H1 (cell line): ENCODE data around the gene TSPOAP1. TPM values are rescaled to one million over a fixed set of nuclear protein-coding genes. Genes with fewer than 3 reads are reported as not detected.

Source experiments
- CTCF ChIA-PET: fragments of 300-600 bp; sonication (Branson Sonifier 250); formaldehyde crosslinking; loops from one replicate; lab custom pipeline; 2021; ENCODE audit not compliant: partially characterized antibody; lab: Charles Lee
- POLR2A ChIA-PET: fragments of 300-600 bp; sonication (Branson Sonifier 250); formaldehyde crosslinking; loops from one replicate; lab custom pipeline; 2021; ENCODE audit warnings: inconsistent platforms; ENCODE audit not compliant: partially characterized antibody; lab: Charles Lee
- DNase-seq, 2 experiments: peaks; one replicate each; pipeline versions ENCODE4 v3.0.0 to v3.0.0-alpha.2; 2010 to 2022; ENCODE audit warnings: low spot score in 2 of 2, low read depth in 1 of 2, mixed read lengths in 1 of 2
- FAIRE-seq: peaks from 2 replicates; lab custom pipeline; 2011; peaks lifted over from hg19 to GRCh38; lab: Jason Lieb, UNC
- H2AFZ ChIP-seq: 2 replicates; pipeline ENCODE4 v1.8.1; 2012; ENCODE audit warnings: low read length, inconsistent platforms
- H2AK5ac ChIP-seq: 2 replicates; pipeline ENCODE4 v1.6.1; 2013; ENCODE audit warnings: low read depth, low read length
- H2BK120ac ChIP-seq: replicated peaks from 2 replicates; pipeline ENCODE3; 2013; ENCODE audit warnings: low read depth, low read length, inconsistent platforms
- H2BK12ac ChIP-seq: 2 replicates; pipeline ENCODE4 v1.6.1; 2013; ENCODE audit warnings: low read depth, low read length
- H2BK15ac ChIP-seq: 2 replicates; pipeline ENCODE4 v1.6.1; 2013; ENCODE audit warnings: low read length
- H2BK20ac ChIP-seq: 2 replicates; pipeline ENCODE4 v1.6.1; 2013; ENCODE audit warnings: low read length
- H2BK5ac ChIP-seq: 2 replicates; pipeline ENCODE4 v1.6.1; 2013; ENCODE audit warnings: low read depth, low read length
- H3K14ac ChIP-seq: 2 replicates; pipeline ENCODE4 v1.6.1; 2013; ENCODE audit warnings: inconsistent platforms; ENCODE audit not compliant: insufficient read length
- H3K18ac ChIP-seq: 2 replicates; pipeline ENCODE4 v1.6.1; 2013; ENCODE audit warnings: low read length; ENCODE audit errors: extremely low read depth
- H3K23ac ChIP-seq: 2 replicates; pipeline ENCODE4 v1.6.1; 2013; ENCODE audit warnings: inconsistent platforms; ENCODE audit not compliant: insufficient read length
- H3K23me2 ChIP-seq: 2 replicates; pipeline ENCODE4 v1.6.1; 2013; ENCODE audit warnings: low read depth, low read length
- H3K27ac ChIP-seq: 2 replicates; pipeline ENCODE4 v1.6.1; 2011; ENCODE audit warnings: low read depth, low read length, inconsistent platforms
- H3K27me3 ChIP-seq, 4 experiments: replicated peaks in 1 of 4; 1 replicate in 1 of 4; 2 replicates in 3 of 4; pipeline versions ENCODE4 v1.6.1 to v1.8.1; 2011 to 2013; ENCODE audit warnings: low read length in 3 of 4, mild to moderate bottlenecking in 3 of 4, inconsistent platforms in 2 of 4, mixed read lengths in 2 of 4, moderate library complexity in 1 of 4; ENCODE audit not compliant: control insufficient read depth in 3 of 4, insufficient read depth in 3 of 4; ENCODE audit errors: extremely low read depth in 1 of 4
- H3K36me3 ChIP-seq, 4 experiments: 2 replicates each; pipeline versions ENCODE4 v1.6.1 to v1.8.1; 2011 to 2013; ENCODE audit warnings: mild to moderate bottlenecking in 4 of 4, low read length in 3 of 4, moderate library complexity in 2 of 4, control low read depth in 1 of 4, inconsistent platforms in 1 of 4; ENCODE audit not compliant: insufficient read depth in 4 of 4, control insufficient read depth in 2 of 4
- H3K4ac ChIP-seq: replicated peaks from 2 replicates; pipeline ENCODE3; 2013; ENCODE audit warnings: low read length, low read depth, mixed read lengths, inconsistent platforms; ENCODE audit not compliant: insufficient read length
- H3K4me1 ChIP-seq, 4 experiments: replicated peaks in 1 of 4; 1 replicate in 1 of 4; 2 replicates in 3 of 4; pipeline versions ENCODE4 v1.6.1 to v1.8.1; 2011 to 2013; ENCODE audit warnings: low read length in 3 of 4, inconsistent platforms in 2 of 4, mixed read lengths in 1 of 4; ENCODE audit not compliant: insufficient read depth in 4 of 4, control insufficient read depth in 3 of 4
- H3K4me2 ChIP-seq, 2 experiments: 2 replicates each; pipeline versions ENCODE4 v1.6.1 to v1.8.1; 2011 to 2013; ENCODE audit warnings: low read depth in 2 of 2, low read length in 2 of 2, control low read depth in 1 of 2, inconsistent platforms in 1 of 2, mild to moderate bottlenecking in 1 of 2; ENCODE audit not compliant: insufficient read depth in 1 of 2
- H3K4me3 ChIP-seq, 4 experiments: fragments of 200-600, 300-600 bp in 1 of 4; sonication (generic), shearing (Covaris generic), sonication (Bioruptor Twin) in 1 of 4; 2 replicates each; pipeline versions ENCODE4 v1.5.1 to v1.8.1; 2011 to 2016; ENCODE audit warnings: low read length in 4 of 4, low read depth in 3 of 4, control low read depth in 2 of 4, inconsistent platforms in 2 of 4, mild to moderate bottlenecking in 2 of 4, mixed read lengths in 1 of 4, moderate library complexity in 1 of 4; ENCODE audit not compliant: insufficient read depth in 2 of 4; ENCODE audit errors: extremely low read depth in 1 of 4
- H3K56ac ChIP-seq: replicated peaks from 2 replicates; pipeline ENCODE3; 2013; ENCODE audit warnings: low read depth, mild to moderate bottlenecking, mixed read lengths, low read length, inconsistent platforms; ENCODE audit not compliant: insufficient read length
- H3K79me1 ChIP-seq: 2 replicates; pipeline ENCODE4 v1.6.1; 2013; ENCODE audit warnings: low read depth, low read length, control low read depth
- H3K79me2 ChIP-seq, 2 experiments: 2 replicates each; pipeline versions ENCODE4 v1.6.1 to v1.8.1; 2012 to 2013; ENCODE audit warnings: low read length in 2 of 2, mild to moderate bottlenecking in 2 of 2, inconsistent platforms in 1 of 2; ENCODE audit not compliant: insufficient read depth in 2 of 2, control insufficient read depth in 1 of 2
- H3K9ac ChIP-seq, 4 experiments: replicated peaks in 1 of 4; 1 replicate in 1 of 4; 2 replicates in 3 of 4; pipeline versions ENCODE4 v1.6.1 to v1.8.1; 2011 to 2013; ENCODE audit warnings: low read depth in 3 of 4, low read length in 3 of 4, control low read depth in 2 of 4, mild to moderate bottlenecking in 2 of 4, moderate library complexity in 2 of 4, inconsistent platforms in 1 of 4; ENCODE audit errors: extremely low read depth in 1 of 4
- H3K9me3 ChIP-seq, 2 experiments: 2 replicates each; pipeline versions ENCODE4 v1.6.1 to v1.8.1; 2012 to 2013; ENCODE audit warnings: mild to moderate bottlenecking in 2 of 2, moderate library complexity in 2 of 2, control low read depth in 1 of 2, inconsistent platforms in 1 of 2, low read depth in 1 of 2, low read length in 1 of 2, mixed read lengths in 1 of 2; ENCODE audit not compliant: insufficient read depth in 2 of 2
- H4K20me1 ChIP-seq, 2 experiments: replicated peaks in 1 of 2; 2 replicates each; pipeline versions ENCODE3 to v1.8.1; 2011 to 2013; ENCODE audit warnings: inconsistent platforms in 2 of 2, low read length in 2 of 2, mild to moderate bottlenecking in 1 of 2; ENCODE audit not compliant: insufficient read depth in 2 of 2, control insufficient read depth in 1 of 2
- H4K5ac ChIP-seq: 2 replicates; pipeline ENCODE4 v1.6.1; 2013; ENCODE audit warnings: low read length, low read depth, mixed read lengths, inconsistent platforms; ENCODE audit not compliant: insufficient read length
- H4K8ac ChIP-seq: 2 replicates; pipeline ENCODE4 v1.8.0; 2013; ENCODE audit warnings: mild to moderate bottlenecking, moderate library complexity, low read length, inconsistent platforms; ENCODE audit not compliant: insufficient read depth; ENCODE audit errors: extremely low read depth
- H4K91ac ChIP-seq: replicated peaks from 2 replicates; pipeline ENCODE3; 2013; ENCODE audit warnings: low read length, mixed read lengths, inconsistent platforms; ENCODE audit not compliant: insufficient read length
- BCL11A ChIP-seq, 2 experiments: IDR thresholded peaks; one replicate each; pipeline ENCODE4 v1.6.1; 2011; ENCODE audit warnings: low read depth in 2 of 2, low read length in 2 of 2, mild to moderate bottlenecking in 2 of 2
- CREB1 ChIP-seq: IDR thresholded peaks from 2 replicates; pipeline ENCODE4 v1.6.1; 2012; ENCODE audit warnings: inconsistent platforms
- CTBP2 ChIP-seq: IDR thresholded peaks from 2 replicates; pipeline ENCODE4 v1.7.0; 2011; ENCODE audit warnings: borderline replicate concordance, mild to moderate bottlenecking, moderate library complexity, mixed read lengths, low read length; ENCODE audit not compliant: insufficient read depth, insufficient read length
- EZH2 ChIP-seq: fragments of 200-600 bp; sonication (generic); IDR thresholded peaks from 2 replicates; pipeline ENCODE4 v1.7.1; 2012; ENCODE audit warnings: low read depth, mild to moderate bottlenecking, moderate library complexity, low read length, inconsistent platforms; ENCODE audit not compliant: severe bottlenecking
- JUND ChIP-seq: IDR thresholded peaks from 2 replicates; pipeline ENCODE4 v1.6.1; 2011; ENCODE audit warnings: mild to moderate bottlenecking, improper control_type of control experiment, low read length
- PHF8 ChIP-seq: fragments of 200-600 bp; sonication (generic); conservative IDR thresholded peaks from 2 replicates; pipeline ENCODE4 v1.7.1; 2012; ENCODE audit warnings: low read depth, mild to moderate bottlenecking, inconsistent platforms, low read length, moderate library complexity
- POLR2AphosphoS5 ChIP-seq: IDR thresholded peaks from 2 replicates; pipeline ENCODE4 v1.6.1; 2011; ENCODE audit warnings: low read depth, low read length
- RAD21 ChIP-seq, 2 experiments: IDR thresholded peaks in 1 of 2; conservative IDR thresholded peaks in 1 of 2; 2 replicates each; pipeline ENCODE4 v1.6.1; 2011; ENCODE audit warnings: low read depth in 2 of 2, low read length in 2 of 2, improper control_type of control experiment in 1 of 2, inconsistent platforms in 1 of 2, mild to moderate bottlenecking in 1 of 2, moderate library complexity in 1 of 2
- SP1 ChIP-seq: IDR thresholded peaks from 2 replicates; pipeline ENCODE4 v1.6.1; 2011; ENCODE audit warnings: low read depth, low read length
- SRF ChIP-seq: IDR thresholded peaks from 2 replicates; pipeline ENCODE4 v1.6.1; 2011; ENCODE audit warnings: mild to moderate bottlenecking, low read depth, low read length, moderate library complexity
- YY1 ChIP-seq: IDR thresholded peaks from 2 replicates; pipeline ENCODE4 v1.6.1; 2011; ENCODE audit warnings: low read depth, mild to moderate bottlenecking, low read length
- WGBS, 2 experiments: shearing (Covaris generic) in 1 of 2; methylation state at CpG; one replicate each; pipeline versions ENCODE4 v1.1.6 to v1.1.7; 2013 to 2015; ENCODE audit warnings: low lambda C conversion rate in 2 of 2, mixed read lengths in 2 of 2, inconsistent platforms in 1 of 2, low coverage in 1 of 2, missing lambda C conversion rate in 1 of 2; ENCODE audit not compliant: insufficient replicate concordance in 2 of 2, insufficient coverage in 1 of 2, insufficient read length in 1 of 2; ENCODE audit errors: extremely low coverage in 1 of 2, missing lambda C conversion rate in 1 of 2; 5-methylcytosine and 5-hydroxymethylcytosine counted together
- polyA plus RNA-seq, 7 experiments: library from polyadenylated mRNA; depleted of rRNA in 3 of 7; stranded (reverse) in 5 of 7; unstranded in 2 of 7; fragments of >200 nt in 5 of 7; fragments of 200-250 nt in 2 of 7; gene quantifications; 1 replicate in 5 of 7; 2 replicates in 1 of 7; 4 replicates in 1 of 7; pipeline versions ENCODE4 v1.2.1 to v1.2.3, GENCODE V29; 2011 to 2013; ENCODE audit warnings: missing spikeins in 2 of 7, mixed read lengths in 2 of 7
- total RNA-seq: library from RNA; stranded (reverse); fragmentation: NEBNext Ultra II Directional; extraction: Animal tissue kit (Norgen Biotek cat#: 25700); gene quantifications from 2 replicates; pipeline ENCODE4 v1.2.1, GENCODE V29; 2021

The TSPOAP1 gene
- total and polyA plus RNA-seq, 2 of the 8 experiments (the other 6 are each of a cell fraction or from before 2014, with no cell fraction given): 7.6 to 9.2 TPM

DNA sequence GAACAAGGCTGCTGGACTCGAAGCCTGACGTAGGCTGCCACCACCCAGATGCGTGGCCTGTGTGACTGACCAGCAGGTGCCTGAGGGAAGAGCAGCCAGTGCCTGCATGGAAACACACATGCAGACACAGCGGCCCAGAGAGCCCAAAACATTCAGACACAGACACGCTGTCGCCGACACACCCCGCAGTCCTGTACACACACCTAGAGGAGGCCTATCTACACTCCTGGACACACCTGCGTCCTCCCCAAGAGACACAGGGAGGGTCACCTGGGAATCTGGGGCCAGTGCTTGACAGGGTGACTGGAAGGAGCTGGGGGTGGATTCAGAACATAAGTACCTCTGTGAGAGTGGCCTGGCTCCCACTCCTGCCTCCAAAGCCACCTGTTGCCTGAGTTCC, 6.1 kb upstream of the TSPOAP1 start:
- peaks cover 0 to 2% (median 0%) of the 10 kb centered on the region in 4 experiments; a peak in 3 of 7 replicates for H3K27me3 ChIP-seq
- H3K27ac ChIP-seq: no peak overlapping the region
- no peak for DNase-seq
- no peak overlapping the region for H2BK120ac ChIP-seq
- H4K5ac ChIP-seq: no peak overlapping the region
- H3K18ac ChIP-seq: no peak overlapping the region
- no peak overlapping the region for H3K4ac ChIP-seq
- H2AK5ac ChIP-seq: no peak overlapping the region
- H3K56ac ChIP-seq: no peak overlapping the region
- H3K79me1 ChIP-seq: no peaks in the 10 kb centered on the region
- H4K91ac ChIP-seq: no peak overlapping the region
- no peak overlapping the region for H4K8ac ChIP-seq
- CTCF ChIA-PET: interaction anchor here (0.6 to 18.5 kb wide), 6 partner anchors 13 to 37 kb away, joined by 3 to 384 read pairs (median 7); partner anchors contain the start of genes SUPT4H1 and TSPOAP1
- H2BK12ac ChIP-seq: peak overlapping the region; percentile 62; the same call in 1 of the 2 replicates
- WGBS, 2 experiments: 86% methylated on average over 9 of the region's 9 CpGs; no CpG with 5 or more reads in 1 of the 2 experiments
- POLR2A ChIA-PET: interaction anchor here (1.7 to 11.3 kb wide), 4 partner anchors 10 to 18 kb away, joined by 5 to 149 read pairs (median 20); partner anchors contain the start of gene SUPT4H1
- H2BK5ac ChIP-seq: no peak overlapping the region
- H3K4me3 ChIP-seq: no peak overlapping the region
- no peak overlapping the region for H2AFZ ChIP-seq
- H2BK20ac ChIP-seq: no peak overlapping the region; the same call in none of the 2 replicates
- H3K79me2 ChIP-seq: no peaks in the 10 kb centered on the region
- H3K9ac ChIP-seq: no peak overlapping the region
- H3K14ac ChIP-seq: no peak overlapping the region
- FAIRE-seq: no peak
- no peaks in the 10 kb centered on the region for H4K20me1 ChIP-seq
- peak overlapping the region; percentile 89; the same call in 1 of the 2 replicates for H2BK15ac ChIP-seq
- peaks cover 4 to 43% (median 27%) of the 10 kb centered on the region in 4 experiments for H3K4me1 ChIP-seq
- no peaks in the 10 kb centered on the region for H3K36me3 ChIP-seq
- H3K9me3 ChIP-seq: no peaks in the 10 kb centered on the region
- H3K23ac ChIP-seq: no peak overlapping the region
- H3K23me2 ChIP-seq: no peaks in the 10 kb centered on the region
- H3K4me2 ChIP-seq: no peak overlapping the region
- TF ChIP-seq BCL11A (IDR thresholded peaks at IDR 0.05; ENCODE audit: low read depth in 2 of 2, low read length in 2 of 2) (no peak), CTBP2 (no peak), POLR2AphosphoS5 (no peak), EZH2 (no peak), SP1 (no peak), JUND (no peak), YY1 (no peak), PHF8 (no peak), RAD21 (IDR thresholded peaks at IDR 0.05 in 1 of 2, conservative IDR thresholded peaks at IDR 0.05 in 1 of 2; ENCODE audit: low read depth in 2 of 2, low read length in 2 of 2) (no peak), SRF (no peak), CREB1 (no peak)
